SH-SY5Y (cell line): Measurements from ENCODE around the gene TBC1D24.

Experiments used
- GATA2 ChIP-seq: IDR thresholded peaks from 2 replicates; pipeline ENCODE4 v1.6.1; 2011; ENCODE audit warnings: mild to moderate bottlenecking, low read depth, low read length
- GATA3 ChIP-seq: IDR thresholded peaks from 2 replicates; pipeline ENCODE4 v1.6.1; 2011; ENCODE audit warnings: low read depth, mild to moderate bottlenecking, low read length, moderate library complexity

Gene TBC1D24

GRCh38 chr16:2474877-2475412 lies at the start of gene TBC1D24:
TSS of gene TBC1D24 (plus strand) at chr16:2475127. CDS start at chr16:2496149, 21,022 bp downstream.
- no peak for TF ChIP-seq GATA2
- TF ChIP-seq GATA3 = no peak

GRCh38 chr16:2425825-2426430 lies 49.0 kb upstream of the TBC1D24 start:
- TF ChIP-seq GATA3 = no peak
- TF ChIP-seq GATA2 = no peak

GRCh38 chr16:2426941-2427361 lies 48.0 kb upstream of the TBC1D24 start:
- TF ChIP-seq GATA3 (no peak), GATA2 (no peak)

DNA sequence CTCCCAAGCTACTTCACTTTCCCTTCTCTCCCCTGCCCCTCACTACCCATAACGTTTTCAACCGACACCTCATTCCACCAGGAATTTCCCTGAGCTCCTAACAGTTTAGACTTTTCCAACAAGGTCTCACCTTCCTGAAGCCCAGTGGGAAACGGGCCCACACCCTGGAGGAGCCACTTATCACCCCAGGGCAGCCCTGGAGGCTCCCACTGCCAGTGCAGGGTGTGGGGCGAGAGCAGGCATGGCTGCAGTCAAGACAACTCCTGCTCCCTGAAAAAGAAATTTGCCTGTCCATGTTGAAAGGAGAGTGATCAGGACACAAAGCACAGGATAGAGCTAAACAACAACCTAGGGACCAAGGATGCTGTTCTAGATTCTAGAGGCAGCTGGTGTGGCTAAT lies 47.4 kb upstream of the TBC1D24 start:
- no peak for TF ChIP-seq GATA2
- no peak for TF ChIP-seq GATA3

DNA sequence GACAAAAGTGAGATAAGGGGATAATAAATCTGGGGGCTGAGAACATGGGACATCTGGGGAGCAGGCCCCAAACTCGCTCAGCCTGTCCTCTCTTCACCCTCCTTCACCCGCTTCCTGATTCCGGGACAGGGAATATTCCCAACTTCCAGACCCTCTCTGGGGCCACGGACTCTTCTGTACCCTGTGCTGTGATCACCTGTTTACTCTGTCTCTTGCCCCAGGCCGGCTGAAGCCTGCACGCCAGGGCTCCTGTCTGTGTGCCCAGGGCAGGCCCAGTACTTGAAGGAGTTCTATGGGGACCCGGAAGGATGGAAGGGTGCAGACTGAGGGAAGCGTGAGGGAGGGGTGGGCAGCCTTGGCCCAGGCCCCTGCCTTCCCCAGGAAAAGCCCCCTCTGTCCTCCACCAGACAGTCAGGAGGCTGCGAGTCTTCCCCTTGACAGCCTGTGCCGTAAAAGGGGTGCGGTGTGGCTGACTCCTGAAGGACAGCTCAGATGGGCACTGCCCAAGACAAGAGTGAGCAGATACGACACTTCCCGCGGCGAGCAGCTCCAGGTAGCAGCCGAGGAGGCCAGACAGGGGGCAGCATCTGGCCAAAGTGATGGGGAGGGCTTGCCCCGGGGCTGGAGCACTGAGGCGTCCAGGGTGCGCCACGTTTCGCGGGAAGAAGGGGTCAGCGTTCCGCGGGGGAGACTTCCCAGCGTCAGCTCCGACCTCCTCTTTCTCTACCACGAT lies 46.7 kb upstream of the TBC1D24 start:
- TF ChIP-seq GATA3 = no peak
- no peak for TF ChIP-seq GATA2

DNA sequence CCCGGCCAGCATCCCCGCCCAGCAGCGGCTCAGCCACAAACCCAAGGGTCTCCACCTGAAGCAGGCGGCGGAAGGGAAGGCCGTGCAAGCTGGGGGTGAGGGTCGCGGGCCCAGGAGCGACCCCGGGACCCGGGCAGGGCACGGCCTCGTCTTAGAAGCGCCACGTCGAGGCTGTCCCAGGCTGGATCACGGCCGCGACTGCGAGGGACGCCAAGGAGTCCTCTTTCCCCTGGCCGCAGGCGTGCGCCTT lies 46.2 kb upstream of the TBC1D24 start:
- no peak for TF ChIP-seq GATA2
- TF ChIP-seq GATA3 = no peak

DNA sequence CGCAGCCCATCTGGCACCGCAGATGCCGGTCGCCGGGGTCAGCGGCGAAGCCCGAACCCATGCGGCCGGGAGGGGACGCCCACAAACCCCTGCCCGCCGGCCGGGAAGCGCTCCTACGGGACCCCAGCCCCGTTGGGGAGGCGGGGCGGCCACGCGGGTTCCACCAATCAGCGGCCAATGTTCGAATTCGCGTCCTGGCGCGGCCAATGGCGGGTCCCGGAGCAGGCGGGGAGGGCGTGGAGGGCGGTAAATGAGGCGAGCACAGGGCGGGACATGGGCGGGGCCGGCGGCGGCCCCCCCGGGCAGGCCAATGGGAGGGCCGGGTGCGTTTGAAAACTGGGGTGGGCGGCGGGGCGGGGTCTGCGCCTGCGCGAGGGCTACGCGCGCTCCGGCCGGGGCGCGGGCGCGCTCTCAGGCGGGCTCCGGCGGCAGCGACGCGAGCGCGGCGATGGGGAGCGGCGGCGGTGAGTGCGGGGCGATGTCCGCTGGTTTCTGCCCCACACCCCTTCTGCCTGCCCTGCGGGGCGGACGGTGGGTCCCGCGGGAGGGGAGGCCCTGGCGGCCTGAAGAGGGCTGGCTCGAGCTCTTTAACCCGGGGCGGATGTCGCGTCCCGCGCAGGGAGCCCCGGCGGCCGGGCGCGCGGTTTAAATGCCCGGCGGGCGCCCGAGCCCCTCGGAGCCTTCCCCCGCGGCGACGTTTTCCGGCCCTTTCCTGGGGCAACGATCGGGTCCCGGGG lies 45.7 kb upstream of the TBC1D24 start, which contains the start of gene CCNF:
TSS of gene CCNF (plus strand) at position 414 of the 737 bp plus-strand sequence. CDS start at position 449, 35 bp downstream.
- no peak for TF ChIP-seq GATA2

DNA sequence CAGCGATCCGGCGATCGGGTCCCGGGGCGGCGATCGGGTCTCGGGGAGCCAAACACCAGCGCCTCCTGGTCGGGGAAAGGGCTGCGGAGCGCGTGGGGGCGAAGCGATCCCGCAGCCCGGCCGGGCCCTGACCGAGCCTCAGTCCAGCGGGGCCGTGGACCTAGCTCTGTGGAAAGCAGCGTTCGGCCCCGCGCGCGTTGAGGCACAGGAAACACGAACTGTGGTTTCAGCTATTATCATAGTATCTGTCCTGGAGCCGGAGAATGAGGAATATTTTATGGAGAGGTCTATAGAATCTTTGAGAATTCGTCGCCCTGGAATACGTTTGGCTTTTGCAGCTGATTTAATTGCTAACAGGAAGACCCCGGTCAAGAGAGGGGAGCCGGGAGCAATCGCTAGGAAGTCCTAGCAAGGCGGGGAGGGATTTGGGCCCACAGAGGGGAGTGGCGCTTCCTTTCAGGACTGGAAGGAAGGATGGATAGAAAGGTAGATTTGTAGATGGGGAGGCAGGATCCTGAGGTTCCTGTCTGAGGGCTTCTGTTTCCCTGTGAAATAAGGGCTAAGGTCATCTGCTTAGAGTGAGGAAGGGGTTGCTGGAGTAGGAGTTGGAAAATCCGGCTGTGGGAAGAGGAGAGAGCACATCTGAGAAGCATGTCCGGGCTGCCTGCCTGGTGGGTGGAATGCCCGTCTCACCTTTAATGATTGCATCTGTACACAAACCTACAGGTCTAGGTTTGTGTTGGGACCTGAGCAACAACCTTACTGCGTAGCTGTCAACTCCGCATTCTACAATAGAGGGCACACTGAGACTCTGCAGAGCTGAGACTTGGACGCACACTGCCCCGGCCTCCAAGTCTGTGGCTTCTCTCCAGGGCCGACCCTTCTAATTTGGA lies 44.9 kb upstream of the TBC1D24 start:
- TF ChIP-seq GATA3 (no peak), GATA2 (no peak)

DNA sequence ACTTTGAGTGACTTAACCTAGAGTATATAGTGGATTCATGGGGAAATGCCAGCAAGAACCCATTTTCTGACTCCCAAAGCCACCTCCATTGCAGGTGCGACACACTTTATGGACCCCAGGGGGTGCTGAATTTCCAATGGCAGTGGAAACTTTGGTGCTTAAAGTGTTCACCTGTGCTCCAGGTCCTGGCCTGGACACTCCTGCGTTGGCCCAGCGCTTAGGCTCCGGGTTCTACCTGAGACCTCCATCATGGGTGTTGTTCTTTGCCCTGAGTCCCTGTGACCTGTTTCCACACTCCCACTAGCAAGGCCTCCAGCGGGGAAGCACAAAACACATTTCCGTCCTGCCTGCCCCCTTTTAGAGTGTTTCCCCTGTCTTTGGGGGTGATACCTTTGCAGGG lies 42.6 kb upstream of the TBC1D24 start:
- TF ChIP-seq GATA3 = no peak
- no peak for TF ChIP-seq GATA2

- TF ChIP-seq GATA2 = no peak
- no peak for TF ChIP-seq GATA3
Observed at GRCh38 chr16:2432801-2433505, 42.0 kb upstream of the TBC1D24 start.

DNA sequence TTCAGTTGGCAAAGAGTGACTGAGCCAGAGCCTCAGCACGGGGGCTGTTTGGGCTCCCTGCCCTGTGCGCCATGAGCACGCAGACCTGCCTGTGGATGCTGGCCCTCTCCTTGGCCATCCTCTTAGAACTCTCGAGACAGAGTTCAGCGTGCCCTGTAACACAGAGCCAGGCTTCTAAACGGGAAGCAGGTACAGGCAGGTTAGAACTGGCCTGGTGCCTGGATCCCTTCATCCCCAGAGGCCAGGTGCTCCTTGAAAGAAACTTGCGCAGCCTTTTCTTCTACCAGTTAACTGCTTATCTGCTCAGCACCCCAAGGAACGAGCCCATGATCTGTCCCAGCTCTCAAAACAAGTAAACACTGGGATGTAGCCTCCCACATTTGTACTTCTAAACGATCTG lies 38.8 kb upstream of the TBC1D24 start:
- TF ChIP-seq GATA2 = no peak

GRCh38 chr16:2437032-2437790 lies 37.7 kb upstream of the TBC1D24 start:
- no peak for TF ChIP-seq GATA2
- TF ChIP-seq GATA3 = no peak

DNA sequence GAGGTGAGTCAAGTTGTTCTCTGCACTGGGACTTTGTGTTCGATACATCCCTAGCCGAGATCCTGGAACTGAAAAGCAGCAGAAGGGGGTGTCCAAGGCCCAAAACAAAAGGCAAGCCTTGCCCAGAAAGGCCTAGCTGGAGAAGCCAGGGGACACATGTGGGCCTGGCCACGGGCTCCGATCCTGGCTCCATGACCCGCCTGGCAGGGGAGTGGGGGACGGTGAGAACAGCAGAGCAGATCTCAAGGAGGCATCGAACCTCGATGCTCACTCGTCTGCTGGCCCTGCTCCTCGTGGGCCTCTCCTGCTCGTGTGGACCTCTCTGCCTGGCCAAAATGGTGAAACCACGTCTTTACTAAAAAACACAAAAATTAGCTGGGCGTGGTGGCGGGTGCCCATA lies 36.8 kb upstream of the TBC1D24 start:
- TF ChIP-seq GATA3 = no peak
- TF ChIP-seq GATA2 = no peak
